Measurements from ENCODE around the gene PCIF1.
A peak's percentile ranks its signal among the peaks of the same experiment; 100 is the strongest.
"Not testable (repeated sequence)": the region's sequence is repeated elsewhere in the genome, so short reads cannot be mapped to it uniquely, and the experiment has no call there.

PCIF1 gene

GRCh38 chr20:45976086-45976485, 41.6 kb downstream of the PCIF1 start:
- Histone ChIP-seq H3K4me1 (ENCODE audit: insufficient read depth, poor library complexity, severe bottlenecking) (peaks cover 6% of the 10 kb centered on the region), H3K4me3 (ENCODE audit: severe bottlenecking) (no peak overlapping the region), H3K27me3 (ENCODE audit: insufficient read depth, poor library complexity, severe bottlenecking) (no peaks in the 10 kb centered on the region), H3K27ac (ENCODE audit: poor library complexity, severe bottlenecking) (no peak overlapping the region), H3K9me3 (ENCODE audit: severe bottlenecking) (no peaks in the 10 kb centered on the region), H3K36me3 (ENCODE audit: low read depth) (no peaks in the 10 kb centered on the region)
- peak; percentile 54 for DNase-seq (ENCODE audit: low spot score)
- ATAC-seq (ENCODE audit: low read depth) = no peak
- no peak for TF ChIP-seq CTCF (IDR thresholded peaks at IDR 0.05; ENCODE audit: poor library complexity, severe bottlenecking)

- H3K4me3 ChIP-seq (ENCODE audit: severe bottlenecking) = no peak overlapping the region
- no peaks in the 10 kb centered on the region for H3K4me1 ChIP-seq (ENCODE audit: insufficient read depth, poor library complexity, severe bottlenecking)
- no peaks in the 10 kb centered on the region for H3K36me3 ChIP-seq (ENCODE audit: low read depth)
- DNase-seq (ENCODE audit: low spot score) = peak; percentile 69
- no peak for TF ChIP-seq CTCF (IDR thresholded peaks at IDR 0.05; ENCODE audit: poor library complexity, severe bottlenecking)
- no peak overlapping the region for H3K27ac ChIP-seq (ENCODE audit: poor library complexity, severe bottlenecking)
- no peaks in the 10 kb centered on the region for H3K9me3 ChIP-seq (ENCODE audit: severe bottlenecking)
- no peak for ATAC-seq (ENCODE audit: low read depth)
- H3K27me3 ChIP-seq (ENCODE audit: insufficient read depth, poor library complexity, severe bottlenecking) = no peaks in the 10 kb centered on the region
Measured at GRCh38 chr20:45981261-45981660, 46.8 kb downstream of the PCIF1 start.

- Histone ChIP-seq H3K27me3 (ENCODE audit: insufficient read depth, poor library complexity, severe bottlenecking) (no peaks in the 10 kb centered on the region), H3K4me1 (ENCODE audit: insufficient read depth, poor library complexity, severe bottlenecking) (no peaks in the 10 kb centered on the region), H3K9me3 (ENCODE audit: severe bottlenecking) (no peaks in the 10 kb centered on the region), H3K36me3 (ENCODE audit: low read depth) (no peaks in the 10 kb centered on the region), H3K4me3 (ENCODE audit: severe bottlenecking) (no peak overlapping the region), H3K27ac (ENCODE audit: poor library complexity, severe bottlenecking) (no peak overlapping the region)
- no peak for TF ChIP-seq CTCF (IDR thresholded peaks at IDR 0.05; ENCODE audit: poor library complexity, severe bottlenecking)
- peak; percentile 61 for DNase-seq (ENCODE audit: low spot score)
- ATAC-seq (ENCODE audit: low read depth) = peak; percentile 20; the same call in 1 of the 3 replicates
Measured at GRCh38 chr20:45983279-45983743, 48.8 kb downstream of the PCIF1 start.

- peak; percentile 37; the same call in 2 of the 3 replicates for ATAC-seq (ENCODE audit: low read depth)
- Histone ChIP-seq H3K27ac (ENCODE audit: poor library complexity, severe bottlenecking) (no peak overlapping the region), H3K4me1 (ENCODE audit: insufficient read depth, poor library complexity, severe bottlenecking) (no peaks in the 10 kb centered on the region), H3K9me3 (ENCODE audit: severe bottlenecking) (no peaks in the 10 kb centered on the region), H3K36me3 (ENCODE audit: low read depth) (no peaks in the 10 kb centered on the region), H3K4me3 (ENCODE audit: severe bottlenecking) (no peak overlapping the region), H3K27me3 (ENCODE audit: insufficient read depth, poor library complexity, severe bottlenecking) (no peaks in the 10 kb centered on the region)
- TF ChIP-seq CTCF (IDR thresholded peaks at IDR 0.05; ENCODE audit: poor library complexity, severe bottlenecking) = peak; percentile 56
- DNase-seq (ENCODE audit: low spot score) = peak; percentile 73
Measured at GRCh38 chr20:45985573-45985972, 51.1 kb downstream of the PCIF1 start.

GRCh38 chr20:45987108-45987780, 52.8 kb downstream of the PCIF1 start:
- no peak overlapping the region for H3K4me3 ChIP-seq (ENCODE audit: severe bottlenecking)
- no peaks in the 10 kb centered on the region for H3K36me3 ChIP-seq (ENCODE audit: low read depth)
- DNase-seq (ENCODE audit: low spot score) = peak; percentile 97
- H3K9me3 ChIP-seq (ENCODE audit: severe bottlenecking) = no peaks in the 10 kb centered on the region
- H3K4me1 ChIP-seq (ENCODE audit: insufficient read depth, poor library complexity, severe bottlenecking) = no peaks in the 10 kb centered on the region
- TF ChIP-seq CTCF (IDR thresholded peaks at IDR 0.05; ENCODE audit: poor library complexity, severe bottlenecking) = peak; percentile 100
- H3K27ac ChIP-seq (ENCODE audit: poor library complexity, severe bottlenecking) = no peak overlapping the region
- peak; percentile 94 for ATAC-seq (ENCODE audit: low read depth)
- H3K27me3 ChIP-seq (ENCODE audit: insufficient read depth, poor library complexity, severe bottlenecking) = no peaks in the 10 kb centered on the region

GRCh38 chr20:45988830-45989229, 54.3 kb downstream of the PCIF1 start:
- not testable (repeated sequence) for ATAC-seq (ENCODE audit: low read depth); H3K4me1 ChIP-seq (ENCODE audit: insufficient read depth, poor library complexity, severe bottlenecking)

More at GRCh38 chr20:45988830-45989229, 54.3 kb downstream of the PCIF1 start:
- not testable (repeated sequence) for H3K27me3 ChIP-seq (ENCODE audit: insufficient read depth, poor library complexity, severe bottlenecking); H3K27ac ChIP-seq (ENCODE audit: poor library complexity, severe bottlenecking); H3K36me3 ChIP-seq (ENCODE audit: low read depth); H3K9me3 ChIP-seq (ENCODE audit: severe bottlenecking); H3K4me3 ChIP-seq (ENCODE audit: severe bottlenecking)
- peak; percentile 39 for DNase-seq (ENCODE audit: low spot score)
